PFSK-1 (cell line): ENCODE results near the gene MCOLN1.

Experiments used
- FOXP2 ChIP-seq: optimal IDR thresholded peaks from 2 replicates; pipeline ENCODE3; 2011; ENCODE audit warnings: borderline replicate concordance, control low read depth, inconsistent platforms; ENCODE audit not compliant: insufficient read depth; ENCODE audit errors: extremely low read length, extremely low read depth
- POLR2AphosphoS5 ChIP-seq: IDR thresholded peaks from 2 replicates; pipeline ENCODE4 v1.6.1; 2012; ENCODE audit warnings: low read depth, mild to moderate bottlenecking, control low read depth, low read length, moderate library complexity
- REST ChIP-seq, 2 experiments: IDR thresholded peaks; 2 replicates each; pipeline versions ENCODE4 v1.6.1 to v1.8.0; 2011 to 2012; ENCODE audit warnings: low read depth in 2 of 2, low read length in 2 of 2, control low read depth in 1 of 2, inconsistent platforms in 1 of 2, mild to moderate bottlenecking in 1 of 2, moderate library complexity in 1 of 2; ENCODE audit not compliant: insufficient read depth in 1 of 2
- SIN3A ChIP-seq: IDR thresholded peaks from 2 replicates; pipeline ENCODE4 v1.6.1; 2012; ENCODE audit warnings: mild to moderate bottlenecking, low read length, moderate library complexity, borderline replicate concordance; ENCODE audit not compliant: insufficient read depth
- TAF1 ChIP-seq: IDR thresholded peaks from 2 replicates; pipeline ENCODE4 v1.6.1; 2012; ENCODE audit warnings: low read length, control low read depth, borderline replicate concordance; ENCODE audit not compliant: insufficient read depth

MCOLN1 gene

GRCh38 chr19:7528522-7529245, 6.3 kb downstream of the MCOLN1 start:
- TF ChIP-seq FOXP2 (no peak), REST (IDR thresholded peaks at IDR 0.05; ENCODE audit: insufficient read depth in 1 of 2, low read depth in 2 of 2, low read length in 2 of 2) (no peak), POLR2AphosphoS5 (no peak), SIN3A (no peak), TAF1 (no peak)

DNA sequence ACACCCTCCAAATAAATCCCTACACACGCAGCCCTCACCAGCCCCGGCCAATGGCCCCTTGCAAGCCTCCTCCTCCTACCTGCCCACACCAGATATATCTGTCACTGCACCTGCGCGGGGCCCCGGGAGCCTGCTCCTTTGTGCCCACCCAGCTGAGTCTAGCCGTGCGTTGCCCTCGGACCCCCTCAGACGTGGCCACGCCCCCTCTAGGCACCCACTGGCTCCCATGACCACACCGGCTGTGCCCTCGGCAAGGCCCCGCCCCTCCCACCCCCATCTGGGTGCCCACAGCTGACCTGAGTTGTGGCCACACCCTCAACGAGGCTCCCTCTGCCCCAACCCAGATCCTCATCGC, 6.8 kb downstream of the MCOLN1 start:
- TF ChIP-seq POLR2AphosphoS5 (no peak), FOXP2 (no peak), SIN3A (no peak), TAF1 (no peak), REST (IDR thresholded peaks at IDR 0.05; ENCODE audit: insufficient read depth in 1 of 2, low read depth in 2 of 2, low read length in 2 of 2) (no peak)

DNA sequence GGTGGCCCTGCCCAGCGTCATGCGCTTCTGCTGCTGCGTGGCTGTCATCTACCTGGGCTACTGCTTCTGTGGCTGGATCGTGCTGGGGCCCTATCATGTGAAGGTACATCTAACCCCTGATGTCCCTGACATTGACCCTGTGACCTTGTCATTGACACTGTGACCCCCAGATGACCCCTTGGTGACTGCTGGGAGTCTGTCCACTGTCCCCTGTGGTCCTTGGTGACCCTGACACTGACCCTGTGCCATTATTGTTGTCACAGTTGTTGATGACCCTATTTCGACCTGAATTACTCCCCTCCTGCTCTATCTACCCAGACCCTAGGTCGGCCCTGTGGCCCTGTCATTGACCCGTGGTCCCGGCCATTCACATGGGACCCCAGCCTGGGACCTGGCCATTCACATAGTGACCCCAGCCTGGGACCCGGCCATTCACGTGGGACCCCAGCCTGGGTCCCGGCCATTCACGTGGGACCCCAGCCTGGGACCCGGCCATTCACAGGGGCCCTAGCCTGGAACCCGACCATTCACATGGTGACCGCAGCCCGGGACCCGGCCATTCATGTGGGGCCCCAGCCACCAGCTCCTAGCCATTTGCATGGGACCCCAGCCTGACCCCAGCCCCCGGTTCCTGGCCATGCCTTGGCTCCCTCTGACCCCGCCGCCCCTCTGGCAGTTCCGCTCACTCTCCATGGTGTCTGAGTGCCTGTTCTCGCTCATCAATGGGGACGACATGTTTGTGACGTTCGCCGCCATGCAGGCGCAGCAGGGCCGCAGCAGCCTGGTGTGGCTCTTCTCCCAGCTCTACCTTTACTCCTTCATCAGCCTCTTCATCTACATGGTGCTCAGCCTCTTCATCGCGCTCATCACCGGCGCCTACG, 7.4 kb downstream of the MCOLN1 start:
- TF ChIP-seq TAF1 (no peak), POLR2AphosphoS5 (no peak), FOXP2 (no peak), SIN3A (no peak), REST (IDR thresholded peaks at IDR 0.05; ENCODE audit: insufficient read depth in 1 of 2, low read depth in 2 of 2, low read length in 2 of 2) (no peak)

GRCh38 chr19:7533281-7533885, 11.0 kb downstream of the MCOLN1 start:
- TF ChIP-seq REST (IDR thresholded peaks at IDR 0.05; ENCODE audit: insufficient read depth in 1 of 2, low read depth in 2 of 2, low read length in 2 of 2), result no peak
- no peak for TF ChIP-seq FOXP2
- TF ChIP-seq SIN3A, result no peak
- no peak for TF ChIP-seq POLR2AphosphoS5
- TF ChIP-seq TAF1, result no peak
